Measurements from ENCODE around the gene TMPRSS13.

Gene TMPRSS13

GRCh38 chr11:117933930-117934329 is 4.7 kb upstream of the TMPRSS13 start:
- TF ChIP-seq CTCF (IDR thresholded peaks at IDR 0.05; ENCODE audit: low read depth, low read length, missing control alignments), result no peak
- DNase-seq (ENCODE audit: extremely low read depth, low read depth), result no peak
- no peak overlapping the region for H3K4me3 ChIP-seq (replicated peaks; ENCODE audit: low read depth, low read length)

GRCh38 chr11:117933475-117933874 is 4.3 kb upstream of the TMPRSS13 start:
- TF ChIP-seq CTCF (IDR thresholded peaks at IDR 0.05; ENCODE audit: low read depth, low read length, missing control alignments), result no peak
- no peak overlapping the region for H3K4me3 ChIP-seq (replicated peaks; ENCODE audit: low read depth, low read length)
- no peak for DNase-seq (ENCODE audit: extremely low read depth, low read depth)

- TF ChIP-seq CTCF (IDR thresholded peaks at IDR 0.05; ENCODE audit: low read depth, low read length, missing control alignments), result no peak
- no peak overlapping the region for H3K4me3 ChIP-seq (replicated peaks; ENCODE audit: low read depth, low read length)
- DNase-seq (ENCODE audit: extremely low read depth, low read depth), result no peak
Measured at GRCh38 chr11:117932947-117933346, 3.7 kb upstream of the TMPRSS13 start.

- TF ChIP-seq CTCF (IDR thresholded peaks at IDR 0.05; ENCODE audit: low read depth, low read length, missing control alignments), result no peak
- DNase-seq (ENCODE audit: extremely low read depth, low read depth), result no peak
Measured at GRCh38 chr11:117932426-117932825, 3.2 kb upstream of the TMPRSS13 start.

GRCh38 chr11:117931971-117932370 is 2.8 kb upstream of the TMPRSS13 start:
- TF ChIP-seq CTCF (IDR thresholded peaks at IDR 0.05; ENCODE audit: low read depth, low read length, missing control alignments), result no peak
- no peak overlapping the region for H3K4me3 ChIP-seq (replicated peaks; ENCODE audit: low read depth, low read length)
- DNase-seq (ENCODE audit: extremely low read depth, low read depth), result no peak

More at GRCh38 chr11:117932426-117932825, 3.2 kb upstream of the TMPRSS13 start:
- no peak overlapping the region for H3K4me3 ChIP-seq (replicated peaks; ENCODE audit: low read depth, low read length)

GRCh38 chr11:117931331-117931950 is 2.2 kb upstream of the TMPRSS13 start:
- TF ChIP-seq CTCF (IDR thresholded peaks at IDR 0.05; ENCODE audit: low read depth, low read length, missing control alignments), result no peak
- DNase-seq (ENCODE audit: extremely low read depth, low read depth), result no peak
- H3K4me3 ChIP-seq (replicated peaks; ENCODE audit: low read depth, low read length), result no peak overlapping the region
